ENCODE results near the gene KLRK1. TPM values are rescaled to one million over a fixed set of nuclear protein-coding genes. Genes with fewer than 3 reads are reported as not detected.

KLRK1 gene
- total RNA-seq, 1 experiment from 2014 or later, result not detected

Other genes with a start within 250 kb of the KLRK1 start
- not detected in 2 replicates for gene OLR1, start 217.9 kb downstream of the KLRK1 start, total RNA-seq (2014; rRNA removed; shearing (Covaris generic))
- gene TMEM52B, start 211.0 kb downstream of the KLRK1 start, total RNA-seq (2014; rRNA removed; shearing (Covaris generic)), result not detected in 2 replicates
- 35.0 and 36.8 TPM in 2 replicates for gene GABARAPL1, start 177.2 kb downstream of the KLRK1 start, total RNA-seq (2014; rRNA removed; shearing (Covaris generic))
- 0.08 and 0.32 TPM in 2 replicates for gene KLRD1, start 82.2 kb downstream of the KLRK1 start, total RNA-seq (2014; rRNA removed; shearing (Covaris generic))
- not detected in 2 replicates for gene KLRC4, start 19.7 kb upstream of the KLRK1 start, total RNA-seq (2014; rRNA removed; shearing (Covaris generic))
- not detected in 2 replicates for gene KLRC3, start 30.6 kb upstream of the KLRK1 start, total RNA-seq (2014; rRNA removed; shearing (Covaris generic))
- gene KLRC2, start 46.0 kb upstream of the KLRK1 start, total RNA-seq (2014; rRNA removed; shearing (Covaris generic)), result not detected in 2 replicates
- gene KLRC1, start 63.3 kb upstream of the KLRK1 start, total RNA-seq (2014; rRNA removed; shearing (Covaris generic)), result not detected in 2 replicates
- 12.9 and 13.7 TPM in 2 replicates for gene EIF2S3B, start 115.8 kb upstream of the KLRK1 start, total RNA-seq (2014; rRNA removed; shearing (Covaris generic))
- gene MAGOHB, start 223.6 kb upstream of the KLRK1 start, total RNA-seq (2014; rRNA removed; shearing (Covaris generic)), result 64.9 and 65.2 TPM in 2 replicates